Activated CD4-positive, alpha-beta memory T cell treated with anti-CD3 and anti-CD28 coated beads for 36 hours (primary cell): Measurements from ENCODE around the gene HIF3A. TPM values are rescaled to one million over a fixed set of nuclear protein-coding genes. Genes with fewer than 3 reads are reported as not detected.

Source experiments
- CTCF ChIA-PET: fragments of 350-600 bp; sonication (Branson Sonifier 250); formaldehyde crosslinking; loops from one replicate; lab custom pipeline; 2021; ENCODE audit warnings: antibody characterized with exemption, inconsistent platforms; lab: Charles Lee
- POLR2A ChIA-PET: fragments of 350-600 bp; sonication (Branson Sonifier 250); formaldehyde crosslinking; loops from one replicate; lab custom pipeline; 2021; ENCODE audit warnings: antibody characterized with exemption; lab: Charles Lee
- DNase-seq: peaks from one replicate; pipeline ENCODE4 v3.0.0-alpha.2; 2020
- H3K27ac Mint-ChIP-seq: one replicate; pipeline ENCODE4 v1.8.0; 2021; ENCODE audit warnings: mixed read lengths
- H3K27me3 Mint-ChIP-seq: one replicate; pipeline ENCODE4 v1.8.0; 2021; ENCODE audit warnings: mixed read lengths
- H3K36me3 Mint-ChIP-seq: one replicate; pipeline ENCODE4 v1.8.0; 2021; ENCODE audit warnings: mixed read lengths
- H3K4me1 Mint-ChIP-seq: one replicate; pipeline ENCODE4 v1.8.0; 2021; ENCODE audit warnings: low read depth, mixed read lengths
- H3K4me3 Mint-ChIP-seq: one replicate; pipeline ENCODE4 v1.8.0; 2021; ENCODE audit warnings: mild to moderate bottlenecking, mixed read lengths
- H3K9me3 Mint-ChIP-seq: one replicate; pipeline ENCODE4 v1.8.0; 2021; ENCODE audit warnings: mixed read lengths
- intact Hi-C: fragments of 100-400 bp; cut with micrococcal nuclease; formaldehyde crosslinking; loops from one replicate; pipeline ENCODE4 v1.15.1; 2023
- total RNA-seq, 2 experiments: library from RNA; stranded (reverse); gene quantifications; one replicate each; pipeline ENCODE4 v1.2.3, GENCODE V29; 2021

The HIF3A gene
- total RNA-seq, 2 experiments from 2014 or later = not detected

DNA sequence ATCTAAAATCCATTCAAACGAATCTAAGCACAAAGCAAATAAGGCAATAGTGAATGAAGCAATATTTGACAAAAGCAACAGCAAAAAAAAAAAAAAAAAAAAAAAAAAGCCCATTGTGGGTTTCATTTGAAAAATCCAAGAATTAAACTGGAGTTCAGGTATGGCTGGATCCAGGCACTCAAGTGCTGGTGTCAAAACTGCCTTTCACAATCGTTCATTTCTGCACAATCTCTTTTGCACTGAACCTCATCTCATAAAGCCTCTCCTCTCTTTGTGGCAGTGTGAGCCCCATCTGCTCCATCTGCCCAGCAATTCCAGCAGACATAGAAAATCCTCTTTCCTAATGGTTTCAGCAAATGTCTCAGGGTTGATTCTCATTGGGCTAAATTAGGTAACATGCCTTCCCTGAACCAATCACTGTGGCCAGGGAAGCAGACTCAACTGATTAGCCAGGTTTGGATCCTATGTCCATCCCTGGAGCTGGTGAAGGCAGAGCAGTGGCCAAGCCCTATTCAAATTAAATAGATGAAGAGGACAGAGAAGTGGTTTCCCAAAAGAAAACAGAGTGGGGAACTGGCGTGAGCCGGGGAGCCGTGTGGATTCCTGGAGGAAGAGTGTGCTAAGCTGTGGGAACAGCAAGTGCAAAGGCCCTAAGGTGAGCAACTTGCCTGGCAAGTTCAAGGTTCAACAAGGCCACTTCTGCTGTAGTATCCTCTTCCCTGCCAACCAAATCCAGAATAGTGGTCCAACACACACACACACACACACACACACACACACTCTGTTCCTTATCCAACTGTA is 1.2 kb upstream of the HIF3A start:
- H3K27ac Mint-ChIP-seq = no peak overlapping the region
- peaks cover 26% of the 10 kb centered on the region for H3K27me3 Mint-ChIP-seq
- no peak for DNase-seq
- ChIA-PET POLR2A (no interaction called here), CTCF (interaction anchor here (0.6 to 2.0 kb wide), 3 partner anchors 15 to 31 kb away, joined by 3 to 5 read pairs (median 3); no protein-coding TSS in a partner anchor)
- H3K4me1 Mint-ChIP-seq = peaks cover 3% of the 10 kb centered on the region
- H3K9me3 Mint-ChIP-seq = no peaks in the 10 kb centered on the region
- peaks cover 2% of the 10 kb centered on the region for H3K36me3 Mint-ChIP-seq
- intact Hi-C loops = no loop called here
- H3K4me3 Mint-ChIP-seq = no peak overlapping the region

- Mint-ChIP-seq H3K9me3 (no peaks in the 10 kb centered on the region), H3K36me3 (peaks cover 2% of the 10 kb centered on the region), H3K4me1 (peaks cover 3% of the 10 kb centered on the region), H3K27ac (no peak overlapping the region), H3K4me3 (no peak overlapping the region), H3K27me3 (peaks cover 26% of the 10 kb centered on the region)
- intact Hi-C loops = no loop called here
- POLR2A ChIA-PET = no interaction called here
- CTCF ChIA-PET = interaction anchor here (0.6 to 0.7 kb wide), 2 partner anchors 15 to 31 kb away, joined by 3 read pairs; no protein-coding TSS in a partner anchor
- DNase-seq = no peak
Measured at GRCh38 chr19:46296202-46296480, 701 bp upstream of the HIF3A start.

- Mint-ChIP-seq H3K27me3 (peaks cover 26% of the 10 kb centered on the region), H3K4me3 (no peak overlapping the region), H3K4me1 (peaks cover 3% of the 10 kb centered on the region), H3K27ac (no peak overlapping the region), H3K36me3 (peaks cover 2% of the 10 kb centered on the region), H3K9me3 (no peaks in the 10 kb centered on the region)
- POLR2A ChIA-PET = no interaction called here
- CTCF ChIA-PET = no interaction called here
- DNase-seq = no peak
- intact Hi-C loops = no loop called here
Measured at GRCh38 chr19:46297700-46298478, 1.0 kb downstream of the HIF3A start.

DNA sequence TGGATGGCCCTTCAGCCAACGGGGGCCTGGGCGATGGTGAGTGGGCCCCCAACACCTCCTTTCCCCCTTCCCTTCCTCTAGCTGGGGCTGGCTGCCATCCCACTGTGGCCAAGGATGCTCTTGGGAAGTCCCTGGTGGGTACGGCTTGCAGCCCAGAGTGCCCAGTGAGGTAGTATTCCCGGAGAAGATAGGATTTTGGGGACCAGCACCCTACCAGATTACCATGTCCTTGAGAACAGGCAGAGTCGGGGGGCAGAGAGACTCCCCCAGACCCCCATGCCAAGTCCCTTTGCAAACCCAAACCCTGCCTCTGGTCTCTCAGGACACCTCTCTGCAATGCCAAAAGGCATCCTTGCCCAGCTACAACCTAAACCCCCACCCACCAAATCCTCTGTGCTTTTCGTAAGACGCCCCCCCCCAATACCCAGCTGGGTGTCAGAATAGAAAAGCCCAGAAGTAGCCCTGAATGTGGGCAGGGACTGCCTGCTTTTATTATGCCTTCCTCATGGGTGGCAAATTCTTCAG is 1.7 kb downstream of the HIF3A start:
- ChIA-PET POLR2A (no interaction called here), CTCF (no interaction called here)
- intact Hi-C loops = no loop called here
- no peaks in the 10 kb centered on the region for H3K9me3 Mint-ChIP-seq
- peaks cover 26% of the 10 kb centered on the region for H3K27me3 Mint-ChIP-seq
- no peak overlapping the region for H3K27ac Mint-ChIP-seq
- H3K36me3 Mint-ChIP-seq = peaks cover 2% of the 10 kb centered on the region
- DNase-seq = no peak
- H3K4me3 Mint-ChIP-seq = no peak overlapping the region
- H3K4me1 Mint-ChIP-seq = peaks cover 3% of the 10 kb centered on the region

GRCh38 chr19:46299004-46299509 is 2.2 kb downstream of the HIF3A start:
- H3K36me3 Mint-ChIP-seq = peaks cover 2% of the 10 kb centered on the region
- peaks cover 3% of the 10 kb centered on the region for H3K4me1 Mint-ChIP-seq
- CTCF ChIA-PET = interaction anchor here (2.0 kb wide), 1 partner anchor 19 kb away, joined by 5 read pairs; no protein-coding TSS in a partner anchor
- no peak overlapping the region for H3K4me3 Mint-ChIP-seq
- no peaks in the 10 kb centered on the region for H3K9me3 Mint-ChIP-seq
- intact Hi-C loops = no loop called here
- H3K27ac Mint-ChIP-seq = no peak overlapping the region
- no peak for DNase-seq
- peaks cover 26% of the 10 kb centered on the region for H3K27me3 Mint-ChIP-seq
- POLR2A ChIA-PET = no interaction called here

DNA sequence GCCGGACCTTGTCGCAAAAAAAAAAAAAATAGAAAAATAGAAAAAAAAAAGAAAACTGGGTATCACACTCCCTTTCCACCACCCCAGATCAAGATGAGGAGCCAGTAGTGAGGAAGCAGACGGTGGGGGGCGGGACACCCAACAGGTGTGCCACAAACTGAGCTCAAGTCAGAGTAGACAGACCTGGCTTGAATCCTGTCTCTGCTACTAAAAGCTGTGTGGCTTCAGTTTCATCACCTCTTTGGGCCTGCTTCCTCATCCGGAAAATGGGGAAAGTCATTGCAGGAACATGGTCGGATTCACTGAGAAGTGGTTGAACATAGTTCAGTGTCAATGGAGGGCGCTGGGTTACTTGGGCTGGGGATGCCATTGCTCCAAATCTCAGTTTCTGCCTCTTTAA is 2.9 kb downstream of the HIF3A start:
- POLR2A ChIA-PET = no interaction called here
- Mint-ChIP-seq H3K4me3 (no peak overlapping the region), H3K4me1 (peaks cover 3% of the 10 kb centered on the region), H3K9me3 (peaks cover 4% of the 10 kb centered on the region), H3K27me3 (peaks cover 24% of the 10 kb centered on the region), H3K27ac (no peak overlapping the region), H3K36me3 (peaks cover 2% of the 10 kb centered on the region)
- intact Hi-C loops = no loop called here
- DNase-seq = no peak
- CTCF ChIA-PET = interaction anchor here (2.0 kb wide), 1 partner anchor 19 kb away, joined by 5 read pairs; no protein-coding TSS in a partner anchor

DNA sequence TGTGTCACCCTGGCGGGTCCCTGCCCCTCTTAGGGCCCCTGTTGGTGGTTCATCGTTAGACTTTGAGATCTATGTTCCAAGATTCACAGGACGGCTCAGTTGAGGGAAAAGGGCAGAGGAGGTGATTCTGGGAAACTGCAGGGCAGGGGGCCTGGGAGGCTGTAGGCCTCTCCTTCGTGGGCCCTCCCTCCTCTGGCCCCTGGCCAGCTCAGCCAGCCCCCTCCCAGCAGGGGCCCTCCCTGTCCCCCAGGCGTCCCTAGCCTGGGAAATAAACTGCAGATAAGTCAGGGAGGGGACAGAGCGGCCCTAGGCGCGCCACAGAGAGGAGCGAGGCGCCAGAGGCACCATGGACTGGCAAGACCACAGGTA is 6.5 kb downstream of the HIF3A start:
- ChIA-PET CTCF (no interaction called here), POLR2A (no interaction called here)
- no peak for DNase-seq
- intact Hi-C loops = no loop called here
- H3K9me3 Mint-ChIP-seq = peaks cover 17% of the 10 kb centered on the region
- H3K36me3 Mint-ChIP-seq = peaks cover 1% of the 10 kb centered on the region
- H3K27me3 Mint-ChIP-seq = peaks cover 7% of the 10 kb centered on the region
- H3K4me1 Mint-ChIP-seq = no peaks in the 10 kb centered on the region
- no peak overlapping the region for H3K27ac Mint-ChIP-seq
- no peak overlapping the region for H3K4me3 Mint-ChIP-seq

DNA sequence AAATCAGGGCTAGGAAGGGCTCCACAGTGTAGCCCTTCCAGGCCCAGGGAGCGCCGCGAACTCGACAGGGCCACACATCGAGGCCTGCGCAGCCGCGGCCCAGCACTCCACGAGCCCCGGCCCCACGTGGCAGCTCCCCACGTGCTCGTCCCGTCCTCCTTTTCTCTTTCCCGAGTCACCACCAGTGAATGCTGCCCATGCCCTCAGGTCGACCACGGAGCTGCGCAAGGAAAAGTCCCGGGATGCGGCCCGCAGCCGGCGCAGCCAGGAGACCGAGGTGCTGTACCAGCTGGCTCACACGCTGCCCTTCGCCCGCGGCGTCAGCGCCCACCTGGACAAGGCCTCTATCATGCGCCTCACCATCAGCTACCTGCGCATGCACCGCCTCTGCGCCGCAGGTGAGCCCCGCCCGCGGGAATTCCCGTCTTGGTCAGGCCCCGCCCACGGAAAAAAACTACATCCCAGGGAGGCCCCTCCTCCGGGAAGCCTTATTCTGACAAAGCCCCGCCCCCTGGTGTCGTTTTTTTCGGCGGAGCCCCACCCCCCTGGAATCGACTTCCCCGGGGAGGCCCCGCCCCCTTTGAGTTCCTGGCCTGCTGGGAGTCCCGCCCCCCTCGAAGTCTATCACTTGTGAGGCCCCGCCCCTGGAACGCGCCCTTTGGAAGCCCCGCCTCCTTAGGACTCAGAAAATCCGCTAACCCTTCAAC is 7.0 kb downstream of the HIF3A start:
- intact Hi-C loops = no loop called here
- H3K27me3 Mint-ChIP-seq = peaks cover 4% of the 10 kb centered on the region
- peak; percentile 18 for DNase-seq
- POLR2A ChIA-PET = no interaction called here
- H3K36me3 Mint-ChIP-seq = peaks cover 1% of the 10 kb centered on the region
- no peaks in the 10 kb centered on the region for H3K4me1 Mint-ChIP-seq
- CTCF ChIA-PET = no interaction called here
- no peak overlapping the region for H3K4me3 Mint-ChIP-seq
- H3K27ac Mint-ChIP-seq = no peak overlapping the region
- peaks cover 17% of the 10 kb centered on the region for H3K9me3 Mint-ChIP-seq

GRCh38 chr19:46306501-46306900 is 9.7 kb downstream of the HIF3A start:
- peaks cover 17% of the 10 kb centered on the region for H3K9me3 Mint-ChIP-seq
- H3K4me1 Mint-ChIP-seq = no peaks in the 10 kb centered on the region
- no peak overlapping the region for H3K27ac Mint-ChIP-seq
- intact Hi-C loops = no loop called here
- H3K4me3 Mint-ChIP-seq = no peak overlapping the region
- ChIA-PET POLR2A (no interaction called here), CTCF (interaction anchor here (0.8 kb wide), 1 partner anchor 1197 kb away, joined by 3 read pairs; no protein-coding TSS in a partner anchor)
- no peaks in the 10 kb centered on the region for H3K27me3 Mint-ChIP-seq
- peaks cover 1% of the 10 kb centered on the region for H3K36me3 Mint-ChIP-seq
- DNase-seq = no peak

DNA sequence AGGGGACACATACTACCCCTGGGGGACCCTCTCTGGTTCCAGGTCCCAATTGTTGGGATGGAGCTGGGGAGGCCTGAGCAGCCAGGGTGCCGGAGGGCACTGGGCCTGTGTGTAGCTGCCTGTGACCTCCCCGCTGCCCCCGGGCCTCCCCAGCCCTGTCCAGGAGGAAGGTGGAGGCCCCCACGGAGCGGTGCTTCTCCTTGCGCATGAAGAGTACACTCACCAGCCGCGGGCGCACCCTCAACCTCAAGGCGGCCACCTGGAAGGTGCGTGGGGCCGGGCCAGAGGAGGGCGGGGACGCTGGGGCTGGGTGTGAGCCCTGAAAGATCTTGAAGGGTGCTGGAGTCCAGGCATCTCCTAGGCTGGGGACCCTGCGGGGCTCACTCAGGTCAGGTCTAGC is 11.7 kb downstream of the HIF3A start:
- H3K4me1 Mint-ChIP-seq = no peaks in the 10 kb centered on the region
- ChIA-PET POLR2A (no interaction called here), CTCF (no interaction called here)
- H3K4me3 Mint-ChIP-seq = no peak overlapping the region
- no peaks in the 10 kb centered on the region for H3K27me3 Mint-ChIP-seq
- no peak overlapping the region for H3K27ac Mint-ChIP-seq
- intact Hi-C loops = no loop called here
- no peak for DNase-seq
- H3K36me3 Mint-ChIP-seq = peaks cover 1% of the 10 kb centered on the region
- H3K9me3 Mint-ChIP-seq = peaks cover 17% of the 10 kb centered on the region

GRCh38 chr19:46309056-46309455 is 12.2 kb downstream of the HIF3A start:
- Mint-ChIP-seq H3K4me1 (no peaks in the 10 kb centered on the region), H3K36me3 (peaks cover 1% of the 10 kb centered on the region), H3K9me3 (peaks cover 17% of the 10 kb centered on the region), H3K27ac (no peak overlapping the region), H3K4me3 (no peak overlapping the region), H3K27me3 (no peaks in the 10 kb centered on the region)
- ChIA-PET CTCF (no interaction called here), POLR2A (no interaction called here)
- intact Hi-C loops = no loop called here
- DNase-seq = no peak

GRCh38 chr19:46311444-46311843 is 14.6 kb downstream of the HIF3A start:
- Mint-ChIP-seq H3K4me3 (no peak overlapping the region), H3K27ac (no peak overlapping the region), H3K4me1 (no peaks in the 10 kb centered on the region), H3K36me3 (no peaks in the 10 kb centered on the region), H3K9me3 (peaks cover 7% of the 10 kb centered on the region), H3K27me3 (no peaks in the 10 kb centered on the region)
- ChIA-PET CTCF (no interaction called here), POLR2A (no interaction called here)
- DNase-seq = no peak
- intact Hi-C loops = no loop called here
